Lower leg skin (tissue), 3 donors: ENCODE data around the gene PSPH.

Experiments
- CTCF ChIP-seq, 3 donors: fragments of 450-650 bp; IDR thresholded peaks; one replicate each; pipeline ENCODE4 v1.5.1; 2016; ENCODE audit warnings: antibody characterized with exemption in 3 of 3, mild to moderate bottlenecking in 3 of 3, moderate library complexity in 2 of 3
- POLR2A ChIP-seq, 2 donors: fragments of 450-650 bp; IDR thresholded peaks; one replicate each; pipeline ENCODE4 v1.6.1; 2016 to 2017; ENCODE audit warnings: antibody characterized with exemption in 2 of 2, mild to moderate bottlenecking in 1 of 2, moderate library complexity in 1 of 2

GRCh38 chr7:56046721-56047445 is 4.4 kb downstream of the PSPH start:
- TF ChIP-seq CTCF (IDR thresholded peaks at IDR 0.05) (no peak), POLR2A (IDR thresholded peaks at IDR 0.05) (no peak)
